K562 (cell line): ENCODE measurements around the gene DNAAF3. TPM values are rescaled to one million over a fixed set of nuclear protein-coding genes. Genes with fewer than 3 reads are reported as not detected.
A peak's percentile ranks its signal among the peaks of the same experiment; 100 is the strongest.

ENCODE experiments used
- ATAC-seq: fragments of 200-7000 bp; cut with Tn5 transposase; 3 replicates; pipeline ENCODE4 v1.9.1; 2020; ENCODE audit warnings: moderate library complexity
- BruUV-seq: library from RNA; stranded (reverse); fragments of 400-500 nt; replicated peaks from 2 replicates; lab custom pipeline; 2021; lab: Mats Ljungman, UMichigan
- CTCF ChIA-PET: fragments of 300-600 bp; formaldehyde crosslinking; extraction: SDS; loops from one replicate; lab custom pipeline; 2021; ENCODE audit warnings: low intra/inter-chr PET ratio; lab: Yijun Ruan, JAX
- POLR2A ChIA-PET: fragments of 300-600, 350-650 bp; sonication (Branson Sonifier 250); formaldehyde crosslinking; extraction: SDS; loops from one replicate; lab custom pipeline; 2021; ENCODE audit warnings: antibody characterized with exemption, inconsistent platforms; lab: Yijun Ruan, JAX
- DNase-seq, 4 experiments: peaks; one replicate each; pipeline versions ENCODE4 v3.0.0 to v3.0.0-alpha.2; 2011 to 2018; ENCODE audit warnings: low spot score in 3 of 4, mixed read lengths in 3 of 4; ENCODE audit errors: extremely low read depth in 1 of 4
- FAIRE-seq: peaks from 2 replicates; lab custom pipeline; 2011; peaks lifted over from hg19 to GRCh38; lab: Jason Lieb, UNC
- H2AFZ ChIP-seq: 2 replicates; pipeline ENCODE4 v1.6.0; 2011; ENCODE audit warnings: low read depth, low read length, control low read depth, inconsistent platforms
- H3K27ac ChIP-seq: fragments of 200-600 bp; 3 replicates; pipeline ENCODE4 v1.8.0; 2011; ENCODE audit warnings: low read depth, mild to moderate bottlenecking, control low read depth, inconsistent platforms, low read length, moderate library complexity, mixed read lengths; ENCODE audit errors: extremely low read depth
- H3K27me3 ChIP-seq, 2 experiments: fragments of 300-600 bp in 1 of 2; 2 replicates in 1 of 2; 3 replicates in 1 of 2; pipeline versions ENCODE4 v1.6.0 to v1.8.0; 2011; ENCODE audit warnings: inconsistent platforms in 2 of 2, low read length in 2 of 2, mild to moderate bottlenecking in 1 of 2, mixed read lengths in 1 of 2, moderate library complexity in 1 of 2; ENCODE audit not compliant: control insufficient read depth in 2 of 2, insufficient read depth in 2 of 2
- H3K36me3 ChIP-seq: fragments of 300-600 bp; 3 replicates; pipeline ENCODE4 v1.8.0; 2011; ENCODE audit warnings: mild to moderate bottlenecking, low read length, inconsistent platforms; ENCODE audit not compliant: control insufficient read depth, insufficient read depth
- H3K4me1 ChIP-seq, 2 experiments: fragments of 200-600 bp in 1 of 2; replicated peaks in 1 of 2; 2 replicates in 1 of 2; 3 replicates in 1 of 2; pipeline versions ENCODE4 v1.5.1 to v1.8.0; 2011; ENCODE audit warnings: inconsistent platforms in 2 of 2, low read length in 2 of 2, mild to moderate bottlenecking in 1 of 2, mixed read lengths in 1 of 2, moderate library complexity in 1 of 2; ENCODE audit not compliant: control insufficient read depth in 2 of 2, insufficient read depth in 2 of 2
- H3K4me2 ChIP-seq: 2 replicates; pipeline ENCODE4 v1.6.1; 2011; ENCODE audit warnings: low read length, control low read depth, inconsistent platforms, mixed read lengths; ENCODE audit not compliant: insufficient read depth
- H3K4me3 ChIP-seq: fragments of 200-600 bp; sonication (generic), shearing (Covaris generic); 2 replicates; pipeline ENCODE4 v1.5.1; 2016; ENCODE audit warnings: control low read depth, inconsistent platforms
- H3K79me2 ChIP-seq: fragments of 200-600 bp; 3 replicates; pipeline ENCODE4 v1.8.0; 2011; ENCODE audit warnings: low read length, inconsistent platforms; ENCODE audit not compliant: control insufficient read depth, insufficient read depth
- H3K9ac ChIP-seq, 2 experiments: 2 replicates each; pipeline versions ENCODE4 v1.6.0 to v1.6.1; 2011; ENCODE audit warnings: low read depth in 2 of 2, low read length in 2 of 2, control low read depth in 1 of 2, inconsistent platforms in 1 of 2, mild to moderate bottlenecking in 1 of 2, mixed read lengths in 1 of 2; ENCODE audit not compliant: insufficient read depth in 1 of 2
- H3K9me1 ChIP-seq: one replicate; pipeline ENCODE4 v1.6.0; 2011; ENCODE audit warnings: inconsistent platforms, mild to moderate bottlenecking, low read length, moderate library complexity; ENCODE audit not compliant: control insufficient read depth, insufficient read depth
- H3K9me3 ChIP-seq: replicated peaks from 2 replicates; pipeline ENCODE4 v1.5.1; 2011; ENCODE audit warnings: low read depth, low read length, inconsistent platforms; ENCODE audit not compliant: control insufficient read depth, insufficient read depth
- H4K20me1 ChIP-seq: replicated peaks from 2 replicates; pipeline ENCODE4 v1.6.1; 2011; ENCODE audit warnings: low read length, inconsistent platforms, mixed read lengths; ENCODE audit not compliant: control insufficient read depth, insufficient read depth
- BACH1 ChIP-seq: fragments of 200-800 bp; sonication (Bioruptor generic); IDR thresholded peaks from 2 replicates; pipeline ENCODE4 v1.6.1; 2016; ENCODE audit warnings: missing genetic modification characterization, missing compliant biosample characterization
- CBX1 ChIP-seq: sonication (generic); IDR thresholded peaks from 2 replicates; pipeline ENCODE4 v1.6.1; 2016; ENCODE audit warnings: antibody characterized with exemption, low read depth, mild to moderate bottlenecking
- ELF2 ChIP-seq: fragments of 250-450 bp; sonication (Bioruptor Pico); IDR thresholded peaks from 2 replicates; pipeline ENCODE4 v1.5.0; 2021; ENCODE audit warnings: mild to moderate bottlenecking
- ESRRA ChIP-seq: fragments of 450-650 bp; IDR thresholded peaks from 2 replicates; pipeline ENCODE4 v1.6.1; 2014; ENCODE audit warnings: low read depth, mild to moderate bottlenecking, moderate library complexity, borderline replicate concordance
- GABPA ChIP-seq: fragments of 200-800 bp; sonication (Bioruptor generic); conservative IDR thresholded peaks from 2 replicates; pipeline ENCODE4 v1.6.1; 2016; ENCODE audit warnings: low read depth, missing genetic modification characterization, missing compliant biosample characterization
- HNRNPK ChIP-seq: fragments of 200-400 bp; formaldehyde crosslinking; IDR thresholded peaks from one replicate; pipeline ENCODE4 v1.6.1; 2018; ENCODE audit warnings: mild to moderate bottlenecking, low read depth, low read length; ENCODE audit not compliant: poor library complexity, severe bottlenecking
- MAX ChIP-seq: sonication (generic); formaldehyde crosslinking; IDR thresholded peaks from 2 replicates; pipeline ENCODE4 v1.9.0; 2022; ENCODE audit warnings: mild to moderate bottlenecking, missing genetic modification reagents
- MNT ChIP-seq, 2 experiments: fragments of 450-650 bp; conservative IDR thresholded peaks; 2 replicates each; pipeline ENCODE4 v1.6.1; 2017; ENCODE audit warnings: mild to moderate bottlenecking in 2 of 2, moderate library complexity in 2 of 2
- MYC ChIP-seq, 2 experiments: fragments of 250-450 bp in 1 of 2; sonication (Bioruptor Pico) in 1 of 2; IDR thresholded peaks; 2 replicates each; pipeline versions ENCODE4 v1.5.1 to v1.6.1; 2012 to 2021; ENCODE audit warnings: low read depth in 2 of 2, borderline replicate concordance in 1 of 2, improper control_type of control experiment in 1 of 2, low read length in 1 of 2, mild to moderate bottlenecking in 1 of 2, moderate library complexity in 1 of 2
- NFIC ChIP-seq: fragments of 450-650 bp; IDR thresholded peaks from 2 replicates; pipeline ENCODE4 v1.6.1; 2017; ENCODE audit warnings: mild to moderate bottlenecking, inconsistent platforms
- PKNOX1 ChIP-seq: fragments of 450-650 bp; IDR thresholded peaks from 2 replicates; pipeline ENCODE4 v1.6.1; 2016
- POLR2A ChIP-seq: fragments of 450-650 bp; conservative IDR thresholded peaks from 2 replicates; pipeline ENCODE4 v1.6.1; 2016
- SRSF3 ChIP-seq: fragments of 200-400 bp; formaldehyde crosslinking; IDR thresholded peaks from 2 replicates; pipeline ENCODE4 v1.6.1; 2016; ENCODE audit warnings: mild to moderate bottlenecking, low read length, moderate library complexity; ENCODE audit not compliant: insufficient read depth
- TARDBP ChIP-seq: fragments of 450-650 bp; IDR thresholded peaks from 2 replicates; pipeline ENCODE4 v1.6.1; 2016
- ZC3H11A ChIP-seq: IDR thresholded peaks from 2 replicates; pipeline ENCODE4 v1.6.1; 2012; ENCODE audit warnings: low read depth, low read length, improper control_type of control experiment
- ZEB2 ChIP-seq: fragments of 450-650 bp; IDR thresholded peaks from 2 replicates; pipeline ENCODE4 v1.6.1; 2016
- ZFX ChIP-seq: sonication (generic); formaldehyde crosslinking; IDR thresholded peaks from 2 replicates; pipeline ENCODE4 v1.8.0; 2022; ENCODE audit warnings: mild to moderate bottlenecking, missing genetic modification reagents, moderate library complexity
- ZNF408 ChIP-seq: fragments of 250-450 bp; sonication (Bioruptor Pico); IDR thresholded peaks from 2 replicates; pipeline ENCODE4 v1.4.0; 2020; ENCODE audit warnings: low read depth, mild to moderate bottlenecking, moderate library complexity
- ZNF780A ChIP-seq: fragments of 250-450 bp; sonication (Bioruptor Pico); IDR thresholded peaks from 2 replicates; pipeline ENCODE4 v1.5.0; 2021; ENCODE audit warnings: mild to moderate bottlenecking
- WGBS: fragments of 100-300 bp; shearing (Covaris generic); methylation state at CpG from one replicate; pipeline ENCODE4 v1.1.6; 2016; ENCODE audit warnings: low coverage, mixed read lengths; ENCODE audit not compliant: insufficient coverage; ENCODE audit errors: missing lambda C conversion rate; 5-methylcytosine and 5-hydroxymethylcytosine counted together
- in situ Hi-C: fragments of 300-500 bp; cut with MboI; formaldehyde crosslinking; loops from 4 replicates; pipeline ENCODE4 v1.15.0; 2018; ENCODE audit warnings: inconsistent platforms, mixed read lengths
- intact Hi-C: fragments of 100-400 bp; cut with micrococcal nuclease; formaldehyde crosslinking; loops from 2 replicates; pipeline ENCODE4 v1.14.2; 2022
- polyA plus RNA-seq, 8 experiments: library from polyadenylated mRNA; depleted of rRNA in 4 of 8; stranded (reverse) in 5 of 8; unstranded in 3 of 8; fragments of >200 nt; fragmentation: Nextera tagmentation in 2 of 8; fragmentation: Illumina TruSeq in 1 of 8; extraction: Ambion mirVana in 2 of 8; extraction: Trizol in 1 of 8; gene quantifications; 2 replicates each; pipeline versions ENCODE4 v1.2.1 to v1.2.3, GENCODE V29; 2011 to 2014; ENCODE audit warnings: inconsistent platforms in 1 of 8, missing spikeins in 1 of 8
- total RNA-seq, 7 experiments: library from RNA; depleted of rRNA in 6 of 7; stranded (reverse); fragments of >200 nt in 6 of 7; fragmentation: Illumina TruSeq in 2 of 7; extraction: Trizol in 2 of 7; gene quantifications; 2 replicates each; pipeline versions ENCODE4 v1.2.1 to v1.2.3, GENCODE V29; 2011 to 2021; ENCODE audit warnings: low replicate concordance in 1 of 7

The DNAAF3 gene
- total and polyA plus RNA-seq, 9 of the 15 experiments (the other 6 are each of a cell fraction or from before 2014, with no cell fraction given) = 21.6 to 61.5 (median 43.0) TPM

DNA sequence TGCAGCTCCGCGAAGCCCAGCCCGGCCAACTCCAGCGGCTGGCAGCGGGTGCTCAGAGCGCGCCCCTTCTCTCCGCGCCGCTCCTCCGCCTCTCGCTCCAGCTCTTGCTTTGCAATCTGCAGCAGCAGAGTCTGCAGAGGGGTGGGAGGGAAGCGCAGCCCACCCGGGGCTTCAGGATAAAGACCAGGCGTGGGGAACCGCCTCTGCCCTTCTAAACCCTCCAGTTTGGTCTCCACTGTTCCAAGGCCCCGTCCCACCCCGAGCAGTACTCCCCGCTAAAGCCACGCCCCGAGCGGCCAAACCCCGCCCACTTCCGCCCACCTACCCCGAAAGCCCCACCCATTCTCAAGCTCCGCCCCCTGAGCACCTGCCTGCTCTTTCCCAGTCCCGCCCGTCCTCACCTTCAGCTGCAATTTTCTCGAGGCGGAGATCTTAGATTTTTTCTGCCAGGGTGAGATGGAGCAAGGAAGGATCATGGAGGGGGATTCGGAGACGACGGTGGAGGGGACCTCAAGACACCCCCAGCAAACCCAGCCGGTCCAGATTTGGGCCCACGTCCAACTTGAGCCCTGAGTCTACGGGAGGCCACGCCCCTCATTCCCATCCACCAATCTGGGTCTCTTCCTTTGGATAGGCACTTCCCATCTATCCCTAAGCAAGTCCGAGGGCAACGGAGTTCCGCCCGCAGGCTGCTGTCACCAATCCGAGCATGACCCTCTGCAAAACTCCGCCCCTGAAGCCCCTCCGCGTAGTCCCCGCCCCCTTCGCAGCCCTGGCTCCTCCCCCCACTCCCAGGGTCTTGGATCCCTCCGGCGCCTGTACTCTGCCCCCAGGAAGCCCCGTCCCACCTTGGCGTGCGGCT, 10.0 kb downstream of the DNAAF3 start:
- no peaks in the 10 kb centered on the region for H4K20me1 ChIP-seq
- ChIA-PET POLR2A (interaction anchor here (0.5 to 1.3 kb wide), 4 partner anchors 10 to 341 kb away, joined by 3 to 7 read pairs (median 3); no protein-coding TSS in a partner anchor), CTCF (interaction anchor here (1.2 kb wide), 1 partner anchor 10 kb away, joined by 4 read pairs; no protein-coding TSS in a partner anchor)
- H3K4me1 ChIP-seq = peaks cover 39 to 66% of the 10 kb centered on the region in 2 experiments
- no peaks in the 10 kb centered on the region for H3K9me1 ChIP-seq
- peak overlapping the region; percentile 67 to 94 for H3K9ac ChIP-seq
- peak; percentile 70 for ATAC-seq
- H3K79me2 ChIP-seq = peaks cover 14% of the 10 kb centered on the region
- peak overlapping the region; percentile 56 for H3K4me3 ChIP-seq
- FAIRE-seq = peak; percentile 73
- WGBS = under 1% methylated on average over 39 of the region's 52 CpGs
- peak; percentile 91 to 97 (median 93) for DNase-seq
- no peaks in the 10 kb centered on the region for H3K27me3 ChIP-seq
- in situ Hi-C loops (loop anchor here (25.0 kb wide), 1 partner anchor 981 kb away; the partner anchor contains the start of gene ZNF444), intact Hi-C loops (loop anchor here (10.0 kb wide), 1 partner anchor 348 kb away; no protein-coding TSS in a partner anchor)
- BruUV-seq = no TSS peak
- peak overlapping the region; percentile 77 for H3K4me2 ChIP-seq
- peak overlapping the region; percentile 63 for H2AFZ ChIP-seq
- peaks cover 18% of the 10 kb centered on the region; the same call in 2 of the 3 replicates for H3K36me3 ChIP-seq
- peak overlapping the region; percentile 69 for H3K27ac ChIP-seq
- no peaks in the 10 kb centered on the region; the same call in 1 of the 2 replicates for H3K9me3 ChIP-seq
- TF ChIP-seq GABPA (no peak), BACH1 (tag) (no peak), ZNF780A (CRISPR knock-in tag) (no peak), TARDBP (no peak), ZFX (CRISPR knock-in tag) (peak; percentile 67), MYC (IDR thresholded peaks at IDR 0.05; ENCODE audit: low read depth, low read length) (peak; percentile 38), MYC (CRISPR knock-in tag; IDR thresholded peaks at IDR 0.05; ENCODE audit: borderline replicate concordance, low read depth) (no peak), ZNF408 (CRISPR knock-in tag) (no peak), ZEB2 (0 out of 2 replicates have a peak, but pooled peaks have one; percentile 50), ESRRA (0 out of 2 replicates have a peak, but pooled peaks have one; percentile 12), CBX1 (no peak), ZC3H11A (no peak), ELF2 (no peak), PKNOX1 (peak; percentile 81), HNRNPK (no peak), MNT (conservative IDR thresholded peaks at IDR 0.05) (0 out of 4 replicates have a peak, but pooled peaks of 1 of the 2 experiments have one; percentile 22), POLR2A (peak; percentile 53; the same call in 1 of the 2 replicates), MAX (CRISPR knock-in tag) (peak; percentile 42; the same call in 1 of the 2 replicates), NFIC (peak; percentile 93), SRSF3 (no peak)
